Trophoblast cell (in vitro differentiated cells and primary cell): Measurements from ENCODE around the gene P2RY11.

Experiments
- DNase-seq, 2 donors: peaks; one replicate each; pipeline ENCODE4 v3.0.0-alpha.2; 2016
- H2AFZ ChIP-seq: 2 replicates; pipeline ENCODE4 v1.6.1; 2013; ENCODE audit warnings: low read length, moderate library complexity, mild to moderate bottlenecking; ENCODE audit not compliant: insufficient read depth, poor library complexity
- H2AK5ac ChIP-seq: 2 replicates; pipeline ENCODE4 v1.6.1; 2013; ENCODE audit warnings: mild to moderate bottlenecking, low read length
- H2BK120ac ChIP-seq: 2 replicates; pipeline ENCODE4 v1.6.1; 2013; ENCODE audit warnings: low read length, mild to moderate bottlenecking, moderate library complexity; ENCODE audit not compliant: insufficient read depth, poor library complexity
- H2BK12ac ChIP-seq: 2 replicates; pipeline ENCODE4 v1.6.1; 2013; ENCODE audit warnings: mild to moderate bottlenecking, low read length, moderate library complexity
- H2BK5ac ChIP-seq: 2 replicates; pipeline ENCODE4 v1.6.1; 2013; ENCODE audit warnings: low read length, low read depth, moderate library complexity, mild to moderate bottlenecking; ENCODE audit not compliant: poor library complexity
- H3K14ac ChIP-seq: 2 replicates; pipeline ENCODE4 v1.6.1; 2013; ENCODE audit warnings: mild to moderate bottlenecking, low read length
- H3K18ac ChIP-seq: 2 replicates; pipeline ENCODE4 v1.6.1; 2013; ENCODE audit warnings: mild to moderate bottlenecking, low read length
- H3K23ac ChIP-seq: 2 replicates; pipeline ENCODE4 v1.6.1; 2013; ENCODE audit warnings: low read length
- H3K27ac ChIP-seq: 2 replicates; pipeline ENCODE4 v1.5.1; 2013; ENCODE audit warnings: low read depth, mild to moderate bottlenecking, inconsistent platforms, low read length, moderate library complexity
- H3K27me3 ChIP-seq: 2 replicates; pipeline ENCODE4 v1.6.1; 2013; ENCODE audit warnings: inconsistent platforms, mild to moderate bottlenecking, low read length, moderate library complexity; ENCODE audit not compliant: insufficient read depth
- H3K36me3 ChIP-seq, 2 experiments: 1 replicate in 1 of 2; 2 replicates in 1 of 2; pipeline ENCODE4 v1.6.1; 2013; ENCODE audit warnings: low read length in 2 of 2, mild to moderate bottlenecking in 2 of 2, moderate library complexity in 1 of 2; ENCODE audit not compliant: insufficient read depth in 2 of 2, control insufficient read depth in 1 of 2
- H3K4ac ChIP-seq: 2 replicates; pipeline ENCODE4 v1.6.1; 2013; ENCODE audit warnings: low read depth, mild to moderate bottlenecking, low read length, moderate library complexity
- H3K4me1 ChIP-seq, 2 experiments: 1 replicate in 1 of 2; 2 replicates in 1 of 2; pipeline ENCODE4 v1.6.1; 2013; ENCODE audit warnings: low read length in 2 of 2, mild to moderate bottlenecking in 2 of 2, moderate library complexity in 1 of 2; ENCODE audit not compliant: insufficient read depth in 2 of 2, control insufficient read depth in 1 of 2
- H3K4me2 ChIP-seq: 2 replicates; pipeline ENCODE4 v1.6.1; 2013; ENCODE audit warnings: inconsistent platforms, mild to moderate bottlenecking, low read length, moderate library complexity
- H3K4me3 ChIP-seq: 2 replicates; pipeline ENCODE4 v1.5.1; 2013; ENCODE audit warnings: mild to moderate bottlenecking, low read depth, low read length, inconsistent platforms
- H3K79me1 ChIP-seq: one replicate; pipeline ENCODE4 v1.6.1; 2013; ENCODE audit warnings: low read length
- H3K79me2 ChIP-seq: 2 replicates; pipeline ENCODE4 v1.6.1; 2013; ENCODE audit warnings: low read length, mild to moderate bottlenecking; ENCODE audit not compliant: control insufficient read depth, insufficient read depth, poor library complexity
- H3K9ac ChIP-seq: 2 replicates; pipeline ENCODE4 v1.6.1; 2013; ENCODE audit warnings: mild to moderate bottlenecking, low read length
- H3K9me3 ChIP-seq: 2 replicates; pipeline ENCODE4 v1.6.1; 2013; ENCODE audit warnings: low read depth, mild to moderate bottlenecking, control low read depth, inconsistent platforms, low read length; ENCODE audit not compliant: insufficient read depth
- H4K12ac ChIP-seq: 2 replicates; pipeline ENCODE4 v1.6.1; 2013; ENCODE audit warnings: low read depth, mild to moderate bottlenecking, low read length, moderate library complexity
- H4K8ac ChIP-seq: 2 replicates; pipeline ENCODE4 v1.6.1; 2013; ENCODE audit warnings: low read depth, mild to moderate bottlenecking, low read length, moderate library complexity
- H4K91ac ChIP-seq: one replicate; pipeline ENCODE4 v1.6.1; 2013; ENCODE audit warnings: low read depth, mild to moderate bottlenecking, low read length, moderate library complexity
- WGBS: extraction: QIAGEN DNeasy Blood & Tissue Kit; methylation state at CpG from one replicate; pipeline ENCODE4 v1.1.7; 2013; ENCODE audit warnings: missing lambda C conversion rate; ENCODE audit not compliant: insufficient read length, insufficient coverage; ENCODE audit errors: extremely low coverage; 5-methylcytosine and 5-hydroxymethylcytosine counted together

Gene P2RY11

DNA sequence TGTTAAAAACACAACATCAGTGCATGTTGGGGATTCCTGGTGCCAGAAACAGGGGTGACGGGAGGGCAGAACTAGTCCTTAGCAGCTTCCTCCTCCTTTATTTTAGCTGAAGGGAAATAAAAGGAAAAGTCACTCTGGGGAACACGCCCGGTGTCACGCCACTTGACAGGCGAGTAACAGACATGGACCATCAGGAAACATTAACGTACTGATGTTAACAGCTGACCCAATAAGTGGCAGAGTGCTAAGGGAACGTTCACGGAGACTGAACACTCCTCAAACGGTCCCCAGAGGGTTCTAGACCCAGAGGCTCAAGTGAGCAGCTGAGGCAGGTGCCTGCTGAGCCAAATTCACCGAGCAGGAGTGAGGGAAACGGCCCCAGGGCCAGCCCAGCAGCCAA is 22.1 kb downstream of the P2RY11 start:
- Histone ChIP-seq H3K9me3 (no peaks in the 10 kb centered on the region), H3K9ac (no peak overlapping the region), H3K79me2 (no peaks in the 10 kb centered on the region), H3K18ac (no peak overlapping the region), H2AK5ac (no peak overlapping the region), H2AFZ (no peak overlapping the region), H3K79me1 (no peaks in the 10 kb centered on the region), H3K4ac (no peak overlapping the region), H4K12ac (no peak overlapping the region), H4K8ac (no peak overlapping the region), H2BK5ac (no peak overlapping the region), H2BK120ac (no peak overlapping the region), H3K27me3 (no peaks in the 10 kb centered on the region), H3K4me3 (no peak overlapping the region), H3K27ac (no peak overlapping the region), H3K4me1 (no peaks in the 10 kb centered on the region), H3K36me3 (peaks cover 70 to 80% of the 10 kb centered on the region in 2 experiments), H4K91ac (no peak overlapping the region), H3K14ac (no peak overlapping the region), H3K4me2 (no peak overlapping the region), H3K23ac (no peak overlapping the region), H2BK12ac (no peak overlapping the region)
- no CpG with 5 or more reads among the region's 11 CpGs for WGBS
- DNase-seq: no peak

DNA sequence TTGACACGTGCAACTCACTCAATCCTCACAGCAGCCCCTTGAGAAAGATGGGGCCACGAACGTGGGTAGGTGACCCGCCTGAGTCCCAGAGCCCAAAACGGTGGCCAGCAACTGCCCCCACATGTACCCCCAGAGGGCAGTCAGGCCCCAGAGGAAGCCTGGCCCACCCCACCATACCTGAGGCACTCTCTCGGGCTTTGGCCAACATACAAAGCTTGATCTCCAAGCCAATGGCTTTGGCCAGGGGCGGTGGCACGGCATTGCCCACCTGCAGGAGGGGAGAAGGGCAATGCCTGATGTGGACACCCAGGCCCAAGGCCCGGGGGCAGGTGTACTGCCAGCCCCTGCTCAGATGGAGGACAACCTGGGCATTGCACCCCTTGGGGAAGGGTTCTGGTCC is 22.5 kb downstream of the P2RY11 start:
- Histone ChIP-seq H3K4me3 (no peak overlapping the region), H2AK5ac (no peak overlapping the region), H3K4me2 (no peak overlapping the region), H3K9ac (no peak overlapping the region), H3K4ac (no peak overlapping the region), H2BK120ac (no peak overlapping the region), H3K9me3 (no peaks in the 10 kb centered on the region), H3K79me2 (no peaks in the 10 kb centered on the region), H2BK12ac (no peak overlapping the region), H4K8ac (no peak overlapping the region), H3K79me1 (no peaks in the 10 kb centered on the region), H3K23ac (no peak overlapping the region), H2AFZ (no peak overlapping the region), H3K27ac (no peak overlapping the region), H3K14ac (no peak overlapping the region), H3K36me3 (peaks cover 74 to 80% of the 10 kb centered on the region in 2 experiments), H4K12ac (no peak overlapping the region), H3K4me1 (no peaks in the 10 kb centered on the region), H3K18ac (no peak overlapping the region), H4K91ac (no peak overlapping the region), H2BK5ac (no peak overlapping the region), H3K27me3 (no peaks in the 10 kb centered on the region)
- DNase-seq: no peak
- no CpG with 5 or more reads among the region's 9 CpGs for WGBS

DNA sequence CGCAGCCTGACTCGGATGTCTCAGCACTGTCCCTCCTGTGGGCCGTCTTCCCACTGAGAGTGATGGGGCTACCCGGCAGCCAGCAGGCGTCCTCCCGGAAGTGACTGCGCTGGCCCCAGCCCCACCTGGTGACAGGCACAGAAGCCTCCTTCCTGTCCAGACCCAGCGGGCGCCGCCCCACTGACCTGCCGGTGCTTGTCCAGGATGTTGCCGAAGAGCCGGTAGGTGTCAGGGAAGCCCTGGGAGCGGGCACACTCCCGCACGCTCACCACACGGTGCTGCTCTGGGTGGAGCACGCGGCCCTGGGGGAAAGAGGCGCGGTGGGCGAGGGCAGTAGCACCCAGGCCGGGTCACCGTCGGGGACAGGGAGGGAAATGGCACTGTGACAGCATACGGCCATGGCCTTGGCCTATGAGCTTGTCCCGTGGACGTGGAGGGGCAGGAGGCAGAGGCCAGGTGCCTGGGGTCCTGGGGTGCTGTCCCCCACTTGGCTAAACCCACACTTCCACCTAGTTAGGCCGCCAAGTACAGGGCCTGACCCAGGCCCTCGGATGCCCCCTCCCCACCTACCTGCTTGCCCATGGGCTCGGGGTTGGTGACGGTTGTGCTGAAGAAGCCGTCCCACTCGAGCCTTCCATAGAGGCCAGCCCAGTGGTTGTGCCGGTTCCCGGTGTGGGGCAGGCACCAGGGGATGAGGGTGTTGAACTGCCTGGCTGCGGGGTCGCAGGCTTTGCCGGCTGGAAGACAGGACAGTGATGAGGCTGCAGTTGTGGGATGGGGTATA is 24.2 kb downstream of the P2RY11 start:
- Histone ChIP-seq H3K27me3 (no peaks in the 10 kb centered on the region), H3K4me2 (no peak overlapping the region), H4K12ac (no peak overlapping the region), H4K8ac (no peak overlapping the region), H2BK5ac (no peak overlapping the region), H4K91ac (no peak overlapping the region), H3K9ac (no peak overlapping the region), H3K18ac (no peak overlapping the region), H3K4me1 (no peaks in the 10 kb centered on the region), H2AK5ac (no peak overlapping the region), H3K79me2 (no peaks in the 10 kb centered on the region), H3K14ac (no peak overlapping the region), H2AFZ (no peak overlapping the region), H3K4ac (no peak overlapping the region), H3K79me1 (no peaks in the 10 kb centered on the region), H2BK120ac (no peak overlapping the region), H3K36me3 (peaks cover 83% of the 10 kb centered on the region in 2 experiments), H3K4me3 (no peak overlapping the region), H2BK12ac (no peak overlapping the region), H3K27ac (no peak overlapping the region), H3K23ac (no peak overlapping the region), H3K9me3 (no peaks in the 10 kb centered on the region)
- no CpG with 5 or more reads among the region's 39 CpGs for WGBS
- DNase-seq: no peak

DNA sequence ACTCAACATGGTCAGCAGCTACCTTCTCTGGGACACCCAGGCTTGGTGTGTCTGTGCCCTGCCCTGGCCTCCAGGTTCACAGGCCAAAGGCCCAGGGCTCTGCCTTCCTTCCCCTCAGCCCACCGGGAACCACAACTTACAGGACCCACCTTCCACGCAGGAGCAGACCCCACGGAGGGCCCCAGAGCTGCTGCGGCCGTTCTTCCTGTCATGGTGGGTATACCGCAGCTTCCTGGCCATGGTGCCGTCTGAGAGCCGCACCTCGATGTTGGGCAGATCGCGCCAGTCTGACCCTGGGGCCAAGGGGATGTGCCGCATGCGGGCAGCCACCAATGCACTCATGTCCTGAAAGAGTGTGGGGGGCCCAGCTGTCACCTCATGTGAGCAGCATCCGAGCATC is 25.4 kb downstream of the P2RY11 start:
- peaks cover 87 to 90% of the 10 kb centered on the region in 2 experiments for H3K36me3 ChIP-seq
- no peak overlapping the region for H4K12ac ChIP-seq
- H3K79me1 ChIP-seq: no peaks in the 10 kb centered on the region
- no peaks in the 10 kb centered on the region for H3K9me3 ChIP-seq
- no CpG with 5 or more reads among the region's 14 CpGs for WGBS
- no peak overlapping the region for H4K8ac ChIP-seq
- H3K4me1 ChIP-seq: no peaks in the 10 kb centered on the region
- no peak overlapping the region for H3K23ac ChIP-seq
- H3K79me2 ChIP-seq: no peaks in the 10 kb centered on the region
- H3K14ac ChIP-seq: no peak overlapping the region
- H2AFZ ChIP-seq: no peak overlapping the region
- no peak overlapping the region for H2BK5ac ChIP-seq
- H2AK5ac ChIP-seq: no peak overlapping the region
- H3K9ac ChIP-seq: no peak overlapping the region
- H2BK120ac ChIP-seq: no peak overlapping the region
- no peak overlapping the region for H3K4me3 ChIP-seq
- H3K4me2 ChIP-seq: no peak overlapping the region
- H3K27ac ChIP-seq: no peak overlapping the region
- H3K4ac ChIP-seq: no peak overlapping the region
- no peaks in the 10 kb centered on the region for H3K27me3 ChIP-seq
- H2BK12ac ChIP-seq: no peak overlapping the region
- H3K18ac ChIP-seq: no peak overlapping the region
- no peak overlapping the region for H4K91ac ChIP-seq
- DNase-seq: no peak
